ENCODE data around the gene SEC14L3. TPM values are rescaled to one million over a fixed set of nuclear protein-coding genes. Genes with fewer than 3 reads are reported as not detected.

The SEC14L3 gene
- total RNA-seq, 1 experiment from 2014 or later: not detected

DNA sequence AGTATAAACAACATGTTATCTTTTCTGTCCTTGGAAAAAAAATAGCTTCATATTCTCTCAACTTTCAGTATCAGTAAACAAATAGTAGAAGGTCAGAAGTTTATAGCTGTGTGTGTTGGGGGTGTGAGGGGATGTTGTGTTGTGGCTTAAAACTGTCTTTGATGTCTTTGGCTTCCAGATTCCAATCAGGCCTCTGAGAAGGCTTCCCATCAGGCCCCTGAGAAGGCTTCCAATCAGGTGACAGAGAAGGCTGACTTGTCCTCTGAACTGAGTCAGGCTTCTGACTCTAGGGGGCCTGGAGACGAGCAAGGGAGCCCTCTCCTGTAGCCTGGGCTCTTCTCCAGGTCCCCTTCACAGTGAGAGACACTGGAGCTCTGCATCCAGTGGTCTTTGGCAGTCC is 37.0 kb downstream of the SEC14L3 start:
- H3K4me3 Mint-ChIP-seq (ENCODE audit: low read depth, unreplicated experiment): no peak overlapping the region
- BruUV-seq (replicated peaks): no TSS peak
- H3K36me3 Mint-ChIP-seq (ENCODE audit: insufficient read depth, unreplicated experiment): no peaks in the 10 kb centered on the region
- H3K4me1 Mint-ChIP-seq (ENCODE audit: low read depth, unreplicated experiment): peaks cover 22% of the 10 kb centered on the region
- H3K9me3 Mint-ChIP-seq (ENCODE audit: low read depth, unreplicated experiment): peaks cover 3% of the 10 kb centered on the region
- no peak overlapping the region for H3K27ac Mint-ChIP-seq (ENCODE audit: unreplicated experiment)
- no peak for DNase-seq
- intact Hi-C loops (cut with micrococcal nuclease; ENCODE audit: unreplicated experiment): no loop called here
- H3K27me3 Mint-ChIP-seq (ENCODE audit: unreplicated experiment): no peaks in the 10 kb centered on the region
- no peak for TF ChIP-seq CTCF (IDR thresholded peaks at IDR 0.05; ENCODE audit: unreplicated experiment)
- CTCF ChIA-PET: no interaction called here

DNA sequence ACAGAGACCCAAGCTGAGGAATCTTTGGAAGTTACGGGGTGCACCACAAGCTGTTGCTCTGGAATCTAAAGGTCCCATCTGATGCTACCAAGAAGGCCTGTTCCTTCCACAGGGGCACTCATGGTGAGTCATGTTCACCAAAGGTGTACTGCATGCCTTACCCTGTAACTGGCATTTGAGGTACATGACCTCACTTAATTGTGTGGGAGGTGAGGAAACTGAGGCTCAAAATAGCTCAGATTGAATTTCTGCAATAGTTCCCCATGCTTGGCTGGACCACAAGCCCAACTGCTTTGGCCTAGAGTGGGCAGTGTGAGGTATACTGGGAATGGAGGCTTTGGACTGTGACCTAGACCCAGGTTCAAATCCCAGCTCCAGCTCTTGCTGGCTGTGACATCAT is 38.0 kb downstream of the SEC14L3 start:
- peaks cover 6% of the 10 kb centered on the region for H3K36me3 Mint-ChIP-seq (ENCODE audit: insufficient read depth, unreplicated experiment)
- H3K4me3 Mint-ChIP-seq (ENCODE audit: low read depth, unreplicated experiment): no peak overlapping the region
- BruUV-seq (replicated peaks): no TSS peak
- CTCF ChIA-PET: no interaction called here
- H3K27ac Mint-ChIP-seq (ENCODE audit: unreplicated experiment): no peak overlapping the region
- H3K4me1 Mint-ChIP-seq (ENCODE audit: low read depth, unreplicated experiment): peaks cover 19% of the 10 kb centered on the region
- TF ChIP-seq CTCF (IDR thresholded peaks at IDR 0.05; ENCODE audit: unreplicated experiment): no peak
- intact Hi-C loops (cut with micrococcal nuclease; ENCODE audit: unreplicated experiment): no loop called here
- peaks cover 3% of the 10 kb centered on the region for H3K9me3 Mint-ChIP-seq (ENCODE audit: low read depth, unreplicated experiment)
- H3K27me3 Mint-ChIP-seq (ENCODE audit: unreplicated experiment): no peaks in the 10 kb centered on the region
- DNase-seq: no peak

GRCh38 chr22:30433227-30433626 is 38.6 kb downstream of the SEC14L3 start:
- Mint-ChIP-seq H3K9me3 (ENCODE audit: low read depth, unreplicated experiment) (peaks cover 3% of the 10 kb centered on the region), H3K27me3 (ENCODE audit: unreplicated experiment) (no peaks in the 10 kb centered on the region), H3K36me3 (ENCODE audit: insufficient read depth, unreplicated experiment) (peaks cover 6% of the 10 kb centered on the region), H3K4me3 (ENCODE audit: low read depth, unreplicated experiment) (no peak overlapping the region), H3K4me1 (ENCODE audit: low read depth, unreplicated experiment) (peaks cover 14% of the 10 kb centered on the region), H3K27ac (ENCODE audit: unreplicated experiment) (no peak overlapping the region)
- intact Hi-C loops (cut with micrococcal nuclease; ENCODE audit: unreplicated experiment): no loop called here
- no peak for TF ChIP-seq CTCF (IDR thresholded peaks at IDR 0.05; ENCODE audit: unreplicated experiment)
- BruUV-seq (replicated peaks): no TSS peak
- CTCF ChIA-PET: no interaction called here
- DNase-seq: no peak

- intact Hi-C loops (cut with micrococcal nuclease; ENCODE audit: unreplicated experiment): no loop called here
- no peak overlapping the region for H3K4me3 Mint-ChIP-seq (ENCODE audit: low read depth, unreplicated experiment)
- peaks cover 6% of the 10 kb centered on the region for H3K36me3 Mint-ChIP-seq (ENCODE audit: insufficient read depth, unreplicated experiment)
- H3K4me1 Mint-ChIP-seq (ENCODE audit: low read depth, unreplicated experiment): peaks cover 11% of the 10 kb centered on the region
- H3K27me3 Mint-ChIP-seq (ENCODE audit: unreplicated experiment): no peaks in the 10 kb centered on the region
- H3K27ac Mint-ChIP-seq (ENCODE audit: unreplicated experiment): no peak overlapping the region
- no peak for DNase-seq
- CTCF ChIA-PET: no interaction called here
- no peak for TF ChIP-seq CTCF (IDR thresholded peaks at IDR 0.05; ENCODE audit: unreplicated experiment)
- no TSS peak for BruUV-seq (replicated peaks)
- H3K9me3 Mint-ChIP-seq (ENCODE audit: low read depth, unreplicated experiment): peaks cover 3% of the 10 kb centered on the region
Measured at GRCh38 chr22:30432520-30432919, 39.3 kb downstream of the SEC14L3 start.
